Measurements from ENCODE around the gene WDR44.
"Not testable (repeated sequence)": the region's sequence is repeated elsewhere in the genome, so short reads cannot be mapped to it uniquely, and the experiment has no call there.

Gene WDR44

DNA sequence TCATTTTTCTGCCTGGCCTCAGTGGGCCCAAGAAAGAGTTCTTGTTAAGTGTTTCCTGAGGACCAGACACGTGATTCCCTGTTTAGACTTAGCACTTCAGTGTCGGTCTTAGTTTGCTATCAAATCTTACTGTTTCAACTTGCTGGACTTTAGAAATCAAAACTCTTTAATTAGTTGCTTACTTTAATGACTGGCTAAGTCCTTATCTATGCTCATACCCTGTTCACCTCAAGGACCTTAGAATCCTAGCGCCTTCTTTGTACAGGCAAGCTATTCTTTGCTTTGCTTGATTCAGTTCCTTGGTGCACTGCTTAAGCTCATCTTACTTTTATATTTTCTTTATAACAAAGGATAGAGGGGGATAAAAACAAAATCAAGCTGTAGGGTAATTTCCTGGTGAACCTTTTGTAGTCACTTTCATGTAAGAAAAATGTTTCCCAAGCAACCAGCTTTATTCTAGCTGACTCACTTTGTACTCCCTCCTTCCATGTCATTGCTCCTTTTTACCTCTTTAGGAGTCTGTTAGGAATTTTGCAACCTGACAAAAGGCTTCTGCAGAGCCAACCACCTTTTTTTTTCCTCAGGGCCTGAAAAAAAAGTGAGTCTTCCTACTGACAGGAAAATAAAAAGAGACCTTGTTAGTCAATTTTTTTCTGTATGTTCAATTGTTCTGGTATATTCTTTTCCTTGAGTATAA lies 14.7 kb downstream of the WDR44 start:
- DNase-seq (ENCODE audit: low spot score) = no peak

DNA sequence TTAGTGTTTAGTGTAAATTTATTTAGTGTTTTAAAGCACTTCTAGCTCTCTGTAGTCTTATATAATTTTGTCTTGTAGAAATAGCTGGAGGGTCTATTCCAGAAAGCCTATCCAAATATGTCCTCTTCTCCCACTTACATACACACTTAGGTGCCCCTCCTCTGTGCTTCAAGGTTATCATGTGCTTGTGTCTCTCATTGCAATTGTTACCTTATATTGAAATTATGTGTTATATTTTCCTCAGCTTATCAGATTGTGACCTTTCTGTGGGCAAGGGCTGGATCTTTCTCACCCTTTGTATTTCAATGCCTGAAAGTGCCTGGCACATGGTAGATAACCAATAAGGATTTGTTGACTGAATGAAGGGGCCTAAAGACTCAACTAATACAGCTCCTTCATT lies 18.4 kb downstream of the WDR44 start:
- DNase-seq (ENCODE audit: low spot score) = no peak

DNA sequence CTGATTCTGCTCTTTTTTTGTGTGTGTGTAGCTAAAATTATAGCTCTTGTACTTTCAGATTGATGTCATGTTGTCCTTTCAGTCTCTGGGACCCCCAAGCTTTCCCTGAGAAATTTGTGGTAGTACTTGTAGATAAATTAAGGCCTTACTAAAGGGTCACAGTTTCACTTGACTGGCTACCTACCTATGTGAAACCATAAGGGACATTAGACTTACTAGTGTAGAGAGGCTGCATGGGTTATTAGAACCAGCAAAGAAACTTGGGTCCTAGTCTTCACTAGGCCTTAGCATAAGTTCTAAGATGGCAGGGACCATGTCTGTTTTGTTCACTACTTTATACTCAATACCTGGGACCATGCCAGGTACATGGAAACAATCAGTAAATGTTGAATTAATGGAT lies 21.4 kb downstream of the WDR44 start:
- DNase-seq (ENCODE audit: low spot score) = no peak

DNA sequence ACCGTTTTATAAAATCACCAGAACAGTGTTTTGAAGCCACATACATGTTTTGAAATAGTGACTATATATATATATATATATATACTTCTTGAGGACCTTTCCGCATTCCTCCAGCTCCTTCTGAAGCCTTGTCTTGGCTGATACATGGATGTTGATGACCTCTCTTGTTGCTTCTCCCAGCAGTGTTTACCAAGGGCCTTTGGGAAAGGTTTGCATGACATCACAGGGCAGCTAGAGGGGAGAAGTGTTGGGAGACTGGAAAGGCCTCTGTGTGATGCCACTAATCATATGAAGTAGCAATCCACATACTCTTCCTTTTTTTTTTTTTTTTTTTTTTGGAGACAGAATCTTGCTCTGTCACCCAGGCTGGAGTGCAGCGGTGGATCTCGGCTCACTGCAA lies 22.5 kb downstream of the WDR44 start:
- DNase-seq (ENCODE audit: low spot score) = no peak

DNA sequence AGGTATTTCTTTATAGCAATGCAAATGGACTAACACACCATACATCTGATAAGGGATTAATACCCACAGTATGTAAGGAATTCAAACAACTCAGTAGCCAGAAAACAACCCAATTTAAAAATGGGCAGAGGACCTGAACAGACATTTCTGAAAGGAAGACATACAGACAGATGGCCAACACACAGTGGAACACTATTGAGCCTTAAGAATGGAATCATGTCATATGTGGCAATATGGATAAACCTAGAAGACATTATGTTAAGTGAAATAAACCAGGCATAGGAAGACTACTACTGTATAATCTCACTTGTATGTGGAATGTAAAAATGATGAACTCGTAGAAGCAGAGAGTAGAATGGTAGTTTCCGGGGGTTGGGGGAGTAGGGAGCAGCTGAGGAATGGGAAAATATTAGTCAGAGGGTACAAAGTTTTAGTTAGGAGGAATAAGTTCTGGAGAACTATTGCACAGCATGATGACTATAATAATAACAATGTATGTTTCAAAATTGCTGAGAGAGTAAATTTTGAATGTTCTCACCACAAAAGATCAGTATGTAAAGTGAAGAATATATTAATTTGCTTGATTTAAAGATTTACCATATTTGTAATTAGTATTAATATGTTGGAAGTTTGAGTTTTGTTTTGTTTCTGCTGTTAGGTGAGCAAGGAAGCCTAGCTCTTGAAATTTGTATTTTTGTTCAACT lies 25.2 kb downstream of the WDR44 start:
- no peak for DNase-seq (ENCODE audit: low spot score)

DNA sequence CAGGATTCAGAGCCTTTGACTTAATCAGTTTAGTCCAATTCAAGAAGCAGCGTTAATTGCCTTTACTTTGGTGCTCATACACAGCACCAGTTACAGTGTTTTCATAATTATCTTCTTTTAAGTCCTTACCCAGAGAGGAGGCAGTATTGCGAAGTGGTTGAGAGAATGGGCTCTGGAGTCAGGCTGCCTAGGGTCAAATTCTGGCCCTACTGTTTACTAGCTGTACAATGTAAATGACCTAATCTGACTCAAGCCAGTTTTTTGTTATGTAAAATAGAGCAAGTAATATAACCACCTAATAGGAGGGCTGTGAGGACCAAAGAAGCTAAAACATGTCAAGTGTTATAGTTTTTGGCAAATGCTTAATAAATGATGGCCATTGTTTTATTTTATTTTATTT lies 27.6 kb downstream of the WDR44 start:
- DNase-seq (ENCODE audit: low spot score) = no peak

DNA sequence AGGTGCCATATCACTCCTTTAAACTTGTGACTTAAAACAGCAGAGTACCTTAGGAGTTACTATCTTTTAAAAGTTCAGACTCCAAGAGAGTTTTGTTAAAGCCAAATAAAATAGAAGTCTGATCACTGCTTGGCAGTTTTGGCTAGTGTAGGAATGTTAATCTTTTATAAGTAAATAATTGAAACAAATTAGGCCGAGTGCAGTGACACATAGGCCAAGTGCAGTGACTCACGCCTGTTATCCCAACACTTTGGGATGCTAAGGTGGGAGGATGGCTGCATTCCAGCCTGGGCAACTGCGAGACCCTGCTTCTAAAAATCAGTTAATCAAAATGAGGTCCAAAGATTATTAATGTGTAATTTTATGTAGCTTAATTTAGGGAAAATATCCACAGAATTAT lies 37.2 kb downstream of the WDR44 start:
- no peak for DNase-seq (ENCODE audit: low spot score)

DNA sequence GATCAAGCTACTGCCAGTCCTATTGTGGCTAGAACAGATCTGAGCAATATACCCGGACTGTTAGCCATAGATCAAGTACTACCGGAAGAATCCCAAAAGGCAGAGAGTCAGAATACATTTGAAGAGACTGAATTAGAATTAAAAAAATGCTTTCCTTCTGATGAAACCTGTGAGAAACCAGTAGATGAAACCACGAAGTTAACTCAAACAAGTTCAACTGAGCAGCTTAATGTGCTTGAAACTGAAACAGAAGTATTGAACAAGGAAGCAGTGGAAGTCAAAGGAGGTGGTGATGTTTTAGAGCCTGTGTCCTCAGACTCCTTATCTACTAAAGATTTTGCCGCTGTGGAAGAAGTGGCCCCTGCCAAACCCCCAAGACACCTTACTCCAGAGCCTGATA lies 46.8 kb downstream of the WDR44 start:
- no peak for DNase-seq (ENCODE audit: low spot score)

DNA sequence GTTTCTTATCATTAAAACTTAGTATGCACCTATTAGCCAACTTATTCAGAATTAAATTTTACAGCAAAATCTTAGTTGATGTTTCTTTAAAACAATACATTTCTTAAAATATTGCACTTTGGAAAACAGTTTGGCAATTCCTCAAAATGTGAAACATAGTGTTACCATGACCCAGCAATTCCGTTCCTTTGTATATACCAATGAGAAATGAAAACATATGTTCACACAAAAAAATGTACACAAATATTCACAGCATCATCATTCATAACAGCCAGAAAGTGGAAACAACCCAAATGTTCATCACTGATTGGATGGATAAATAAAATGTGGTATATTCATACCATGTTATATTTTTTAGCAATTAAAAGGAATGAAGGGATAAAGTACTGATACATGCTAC lies 50.2 kb downstream of the WDR44 start:
- DNase-seq (ENCODE audit: low spot score) = no peak

DNA sequence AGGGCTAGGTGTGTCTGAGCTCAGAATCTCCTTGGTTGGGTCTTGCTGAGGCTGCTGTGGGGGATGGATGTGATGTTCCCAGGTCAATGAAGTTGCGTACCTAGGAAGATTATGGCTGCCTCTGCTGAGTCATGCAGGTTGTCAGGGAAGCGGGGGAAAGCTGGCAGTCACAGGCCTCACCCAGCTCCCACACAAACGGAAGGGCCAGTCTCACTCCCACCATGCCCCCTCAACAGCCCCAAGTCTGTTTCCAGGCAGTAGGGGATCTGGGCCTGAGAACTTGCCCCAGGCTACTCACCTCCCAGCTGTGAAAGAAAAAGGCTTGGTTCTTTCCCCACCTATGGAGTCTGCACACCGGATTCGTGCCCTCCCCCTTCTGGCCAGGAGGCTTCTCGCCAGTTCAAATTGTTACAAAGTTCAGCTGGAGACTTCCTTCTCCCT lies 72.9 kb downstream of the WDR44 start:
- no peak for DNase-seq (ENCODE audit: low spot score)

DNA sequence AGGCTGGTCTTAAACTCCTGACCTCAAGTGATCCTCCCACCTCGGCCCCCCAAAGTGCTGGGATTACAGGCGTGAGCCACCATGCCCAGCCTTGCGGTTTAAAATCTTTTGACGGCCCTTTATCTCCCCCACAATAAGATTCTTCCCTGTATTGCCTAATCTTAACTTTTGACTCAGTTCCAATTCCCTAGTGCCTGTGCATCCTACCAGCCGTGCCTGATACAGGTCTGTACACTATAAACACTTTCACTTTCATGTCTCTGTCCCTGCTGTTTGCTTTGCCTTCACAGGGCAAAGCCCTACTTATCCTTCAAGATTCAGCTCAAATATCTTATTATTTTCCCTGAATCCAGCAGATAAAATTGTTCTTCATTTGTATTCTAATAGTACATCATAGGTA lies 74.6 kb downstream of the WDR44 start:
- DNase-seq (ENCODE audit: low spot score) = no peak

DNA sequence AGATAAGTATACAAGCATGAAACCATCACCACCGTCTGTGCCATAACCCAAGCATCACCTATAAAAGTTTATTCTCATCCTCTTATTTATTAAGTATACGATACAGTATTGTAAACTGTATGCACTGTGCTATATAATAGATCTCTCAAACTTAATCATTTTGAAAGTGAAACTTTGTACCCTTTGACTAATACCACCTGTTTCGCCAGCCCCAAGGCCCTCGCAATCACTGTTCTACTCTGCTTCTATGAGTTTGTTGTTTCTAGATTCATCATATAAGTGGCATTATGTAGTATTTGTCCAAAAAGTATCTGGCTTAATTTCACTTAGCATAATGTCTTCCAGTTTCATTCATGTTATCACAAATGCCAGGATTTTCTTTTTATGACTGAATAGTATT lies 77.7 kb downstream of the WDR44 start:
- no peak for DNase-seq (ENCODE audit: low spot score)

DNA sequence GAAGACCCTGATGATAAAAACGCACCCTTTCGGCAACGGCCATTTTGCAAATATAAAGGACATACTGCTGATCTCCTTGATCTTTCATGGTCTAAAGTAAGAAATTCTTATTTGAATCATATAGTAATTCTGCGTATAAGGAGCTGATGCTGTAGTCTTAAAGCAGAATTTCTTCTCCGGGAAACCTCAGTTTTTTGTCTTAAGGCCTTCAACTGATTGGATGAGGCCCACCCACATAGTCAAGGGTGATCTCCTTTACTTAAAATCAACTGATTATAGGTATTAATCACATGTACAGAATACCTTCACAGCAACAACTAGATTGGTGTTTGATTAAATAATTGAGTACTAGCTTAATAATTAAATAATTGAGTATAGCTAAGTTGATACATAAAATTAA lies 86.9 kb downstream of the WDR44 start:
- DNase-seq (ENCODE audit: low spot score) = no peak

DNA sequence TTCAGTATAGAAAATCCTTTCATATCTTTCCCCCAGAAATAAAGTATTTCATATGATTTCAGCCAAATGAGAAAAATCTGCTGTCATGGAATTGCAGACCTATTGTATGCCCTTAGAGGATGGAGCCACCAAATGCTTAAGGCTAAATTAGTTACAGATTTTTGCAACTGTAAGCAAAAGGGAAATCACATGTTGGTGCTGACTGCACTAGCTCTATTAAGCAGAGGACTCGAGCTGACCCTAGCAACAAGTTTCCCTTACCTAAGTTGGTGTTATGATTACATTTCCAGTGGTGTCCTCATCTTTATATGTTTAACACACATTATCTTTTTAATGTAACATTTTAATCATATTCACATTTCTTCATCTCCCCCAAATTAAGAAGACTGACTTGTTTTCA lies 91.4 kb downstream of the WDR44 start:
- DNase-seq (ENCODE audit: low spot score) = no peak

DNA sequence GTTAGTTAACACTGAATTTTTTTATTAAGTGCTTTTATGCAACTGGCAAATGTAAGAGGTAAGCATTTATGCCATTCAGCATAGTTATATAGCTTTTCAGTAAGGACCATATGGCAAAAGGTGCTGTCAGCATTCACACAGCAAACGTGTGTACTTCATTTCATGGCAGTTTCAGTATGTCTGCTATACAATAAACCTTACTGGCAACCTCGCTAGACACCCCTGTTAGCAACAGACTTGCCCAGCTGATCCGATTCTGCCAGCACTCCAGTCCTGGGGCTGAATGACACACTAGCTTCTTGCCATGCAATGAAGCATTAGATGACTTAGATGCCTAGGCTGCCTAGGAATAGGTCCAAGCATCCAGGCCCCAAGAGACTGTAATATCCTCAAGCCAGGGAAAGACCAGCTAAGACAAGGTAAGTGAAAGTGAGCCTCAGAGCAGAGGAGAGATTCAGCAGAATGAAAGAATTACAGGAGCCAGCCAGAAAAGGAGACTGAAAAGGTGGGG lies 102.4 kb downstream of the WDR44 start:
- DNase-seq (ENCODE audit: low spot score) = no peak

DNA sequence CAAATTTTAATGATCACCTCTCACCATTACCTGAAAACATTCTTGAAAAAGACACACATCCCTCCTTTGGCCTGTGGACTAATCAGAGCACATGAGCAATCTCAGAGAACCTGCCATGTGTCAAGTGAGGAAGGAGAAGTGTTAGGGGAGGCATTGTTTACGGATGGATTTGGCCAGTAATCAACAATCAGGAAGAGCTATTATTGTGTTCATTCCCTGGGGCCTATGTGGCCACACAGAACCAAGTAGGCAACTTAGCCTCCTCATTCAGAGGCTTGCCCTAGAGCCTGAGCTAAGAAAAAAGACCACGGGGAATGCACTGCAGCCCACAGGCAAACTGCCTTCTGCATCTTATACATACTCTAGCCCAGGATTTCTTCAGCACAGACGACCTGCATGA lies 109.1 kb downstream of the WDR44 start:
- no peak for DNase-seq (ENCODE audit: low spot score)

DNA sequence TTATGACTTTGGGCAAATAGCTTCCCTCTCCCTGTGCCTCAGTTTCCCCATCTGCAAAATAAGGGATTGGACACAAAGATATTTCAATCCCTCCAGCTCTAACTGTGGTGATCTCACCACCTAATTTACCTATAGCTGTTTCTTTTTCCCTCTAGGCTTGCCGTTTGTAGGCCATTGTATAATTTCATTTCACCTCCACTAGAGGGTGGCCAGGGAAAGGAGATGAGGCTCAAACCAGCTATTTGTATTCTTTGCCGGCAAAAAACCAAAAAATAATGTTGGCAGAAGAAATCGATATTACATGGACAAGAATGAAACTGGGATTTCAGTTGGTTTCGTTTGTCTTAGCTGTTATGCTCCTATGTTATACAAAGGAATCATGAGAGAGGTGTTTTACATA lies 113.6 kb downstream of the WDR44 start:
- peak; percentile 8 for DNase-seq (ENCODE audit: low spot score)

DNA sequence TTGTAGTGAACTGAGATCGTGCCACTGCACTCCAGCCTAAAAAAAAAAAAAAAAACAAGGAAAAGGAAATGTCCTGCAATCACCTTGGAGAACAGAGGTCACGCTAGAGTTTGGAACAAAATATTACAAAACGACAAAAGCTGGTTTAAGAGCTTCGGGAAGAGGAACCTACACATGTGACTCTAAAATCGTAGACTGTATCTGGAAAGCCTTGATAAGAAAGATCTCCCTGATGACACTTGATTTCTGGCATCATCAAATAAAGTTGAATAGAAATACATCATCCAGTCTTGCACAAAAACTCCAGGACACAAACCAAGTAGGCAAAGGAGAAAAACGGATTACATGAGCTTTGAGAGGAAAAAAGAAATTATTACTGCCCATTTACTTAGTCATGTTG lies 118.6 kb downstream of the WDR44 start:
- no peak for DNase-seq (ENCODE audit: low spot score)

DNA sequence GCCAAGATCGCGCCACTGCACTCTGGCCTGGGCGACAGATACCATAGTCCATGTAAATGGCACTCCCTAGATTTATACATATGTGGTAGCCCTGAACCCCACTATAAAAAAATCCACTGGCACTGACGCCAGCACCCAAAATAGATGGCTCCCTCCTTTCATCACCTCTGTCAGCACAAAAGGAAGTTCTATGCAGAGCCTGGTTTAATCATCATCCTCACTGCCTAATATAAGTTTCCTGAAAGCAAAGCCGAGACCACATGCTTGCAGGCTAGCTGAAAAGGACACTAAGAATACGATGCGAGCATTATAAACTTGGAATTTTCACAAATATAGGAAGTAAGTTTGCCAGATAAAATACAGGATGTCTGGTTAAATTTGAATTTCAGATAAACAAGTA lies 122.2 kb downstream of the WDR44 start:
- DNase-seq (ENCODE audit: low spot score) = no peak

DNA sequence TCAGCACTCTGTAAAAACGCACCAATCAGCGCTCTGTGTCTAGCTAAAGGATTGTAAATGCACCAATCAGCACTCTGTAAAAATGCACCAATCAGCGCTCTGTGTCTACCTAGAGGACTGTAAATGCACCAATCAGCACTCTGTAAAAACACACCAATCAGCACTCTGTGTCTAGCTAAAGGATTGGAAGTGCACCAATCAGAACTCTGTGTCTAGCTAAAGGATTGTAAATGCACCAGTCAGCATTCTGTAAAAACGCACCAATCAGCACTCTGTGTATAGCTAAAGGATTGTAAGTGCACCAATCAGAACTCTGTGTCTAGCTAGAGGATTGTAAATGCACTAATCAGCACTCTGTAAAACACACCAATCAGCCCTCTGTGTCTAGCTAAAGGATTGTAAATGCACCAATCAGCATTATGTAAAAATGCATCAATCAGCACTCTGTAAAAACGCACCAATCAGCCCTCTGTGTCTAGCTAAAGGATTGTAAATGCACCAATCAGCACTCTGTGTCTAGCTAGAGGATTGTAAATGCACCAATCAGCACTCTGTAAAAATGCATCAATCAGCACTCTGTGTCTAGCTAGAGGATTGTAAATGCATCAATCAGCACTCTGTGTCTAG lies 124.9 kb downstream of the WDR44 start:
- DNase-seq (ENCODE audit: low spot score) = not testable (repeated sequence)

DNA sequence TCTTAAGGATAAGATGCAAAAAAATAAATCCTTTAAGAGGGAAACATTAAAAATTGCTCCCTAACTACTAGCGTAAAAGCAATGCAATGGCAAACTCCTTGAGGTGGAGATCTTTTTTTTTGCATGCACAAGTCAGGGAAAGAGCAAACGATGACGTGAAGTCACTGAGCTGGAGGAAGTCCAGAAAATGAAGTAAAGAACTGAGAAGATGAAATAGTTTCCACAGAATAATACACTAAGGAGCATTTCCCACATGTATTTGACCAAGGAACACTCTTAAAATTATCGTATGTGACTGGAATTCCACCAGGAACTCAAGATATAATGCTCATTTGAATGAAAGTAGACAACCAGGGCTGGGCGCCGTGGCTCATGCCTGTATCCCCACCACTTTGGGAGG lies 128.7 kb downstream of the WDR44 start:
- no peak for DNase-seq (ENCODE audit: low spot score)

DNA sequence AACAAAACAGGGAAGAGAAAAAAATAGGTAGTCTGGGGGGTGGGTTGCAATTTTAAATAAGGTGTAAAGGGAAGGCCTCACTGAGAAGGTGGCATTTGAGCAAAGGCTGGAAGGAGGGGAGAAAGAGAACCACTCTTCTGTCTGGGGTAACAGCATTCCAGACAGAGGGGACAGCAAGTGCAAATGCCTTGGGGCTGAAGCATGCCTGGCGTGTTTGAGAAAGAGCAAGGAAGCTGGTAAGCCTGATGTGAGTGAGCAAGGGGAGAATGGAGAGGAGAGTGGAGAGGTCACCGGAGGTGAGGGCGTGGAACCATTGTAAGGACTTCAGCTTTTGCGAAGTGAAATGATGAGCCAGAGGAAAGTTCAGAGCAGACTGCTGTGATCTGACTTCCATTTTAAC lies 130.0 kb downstream of the WDR44 start:
- DNase-seq (ENCODE audit: low spot score) = no peak

DNA sequence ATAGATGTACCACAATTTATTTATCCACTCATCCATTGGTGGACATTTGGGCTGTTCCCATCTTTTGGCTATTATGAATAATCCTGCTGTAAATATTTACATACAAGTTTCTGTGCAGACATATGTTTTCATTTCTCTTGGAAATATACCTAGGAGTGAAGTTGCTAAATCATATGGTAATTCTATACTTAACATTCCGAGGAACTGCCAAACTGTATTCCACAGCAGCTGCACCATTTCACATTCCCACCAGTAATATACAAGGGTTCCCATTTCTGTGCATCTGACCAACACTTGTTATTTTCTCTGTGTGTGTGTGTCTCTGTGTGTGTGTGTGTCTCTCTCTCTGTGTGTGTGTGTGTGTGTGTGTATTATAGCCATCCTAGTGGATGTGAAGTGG lies 134.3 kb downstream of the WDR44 start:
- DNase-seq (ENCODE audit: low spot score) = no peak

All from hematopoietic multipotent progenitor cell treated with erythropoietin and hydrocortisone succinate and interleukin-3 and kit ligand, for 17 days (in vitro differentiated cells).